ENCODE measurements around the gene PEX6. TPM values are rescaled to one million over a fixed set of nuclear protein-coding genes. Genes with fewer than 3 reads are reported as not detected.

PEX6 gene
- total RNA-seq, 1 experiment from 2014 or later: 25.9 TPM

- H2AFZ ChIP-seq: peak overlapping the region; percentile 71
- H3K4me2 ChIP-seq: peak overlapping the region; percentile 89
- peaks cover 18% of the 10 kb centered on the region for H3K4me1 ChIP-seq (replicated peaks; ENCODE audit: insufficient read depth)
- no peaks in the 10 kb centered on the region for H3K9me3 ChIP-seq (ENCODE audit: insufficient read depth, low read depth)
- no peak for DNase-seq
- H3K27ac ChIP-seq: no peak overlapping the region
- POLR2A ChIA-PET (ENCODE audit: unreplicated experiment): interaction anchor here (0.5 to 1.3 kb wide), 7 partner anchors 9 to 1230 kb away, joined by 3 to 16 read pairs (median 4); partner anchors contain the start of genes CNPY3, KLC4, MRPL2 and PPP2R5D
- no peak for TF ChIP-seq EZH2 (IDR thresholded peaks at IDR 0.05; ENCODE audit: low read depth)
- BruUV-seq (replicated peaks): no TSS peak
- no peaks in the 10 kb centered on the region for H3K27me3 ChIP-seq (ENCODE audit: insufficient read depth, low read depth)
- H3F3A ChIP-seq (ENCODE audit: insufficient read depth, low read depth): peaks cover 10% of the 10 kb centered on the region; the same call in 1 of the 2 replicates
- no peaks in the 10 kb centered on the region for H3K9me2 ChIP-seq (ENCODE audit: insufficient read depth)
- peaks cover 42% of the 10 kb centered on the region for H3K79me2 ChIP-seq (ENCODE audit: low read depth)
- H3K4me3 ChIP-seq: peak overlapping the region; percentile 67
- intact Hi-C loops (cut with micrococcal nuclease; ENCODE audit: unreplicated experiment): loop anchor here (5.0 to 10.0 kb wide), 4 partner anchors 43 to 128 kb away; partner anchors contain the start of genes CNPY3, KLC4 and MRPL2
- peaks cover 3% of the 10 kb centered on the region for H4K20me1 ChIP-seq (ENCODE audit: insufficient read depth)
- CTCF ChIA-PET: interaction anchor here (0.9 kb wide), 1 partner anchor 61 kb away, joined by 4 read pairs; no protein-coding TSS in a partner anchor
- H3K36me3 ChIP-seq (ENCODE audit: low read depth): peaks cover 6% of the 10 kb centered on the region
These were observed 35.5 kb upstream of the PEX6 start for GRCh38 chr6:43014434-43014909.

GRCh38 chr6:43013843-43014433 is 35.0 kb upstream of the PEX6 start, which contains the start of the genes KLHDC3 and MEA1:
KLHDC3 (plus strand) TSS chr6:43014249; CDS start chr6:43017193, 2,944 bp downstream.
MEA1 (minus strand) TSS chr6:43013946; CDS start chr6:43013813, 133 bp downstream.
- Histone ChIP-seq H3K36me3 (ENCODE audit: low read depth) (peaks cover 1% of the 10 kb centered on the region; the same call in 1 of the 2 replicates), H4K20me1 (ENCODE audit: insufficient read depth) (peaks cover 3% of the 10 kb centered on the region), H3K4me1 (replicated peaks; ENCODE audit: insufficient read depth) (peaks cover 18% of the 10 kb centered on the region), H3K9me3 (ENCODE audit: insufficient read depth, low read depth) (no peaks in the 10 kb centered on the region), H3K4me2 (peak within 1 kb of the TSS; percentile 97), H3F3A (ENCODE audit: insufficient read depth, low read depth) (peaks cover 5% of the 10 kb centered on the region; the same call in 1 of the 2 replicates), H3K9me2 (ENCODE audit: insufficient read depth) (no peaks in the 10 kb centered on the region), H3K27me3 (ENCODE audit: insufficient read depth, low read depth) (no peaks in the 10 kb centered on the region), H3K27ac (peak within 1 kb of the TSS; percentile 18; the same call in 1 of the 2 replicates), H3K79me2 (ENCODE audit: low read depth) (peaks cover 42% of the 10 kb centered on the region), H3K4me3 (peak within 1 kb of the TSS; percentile 67), H2AFZ (peak within 1 kb of the TSS; percentile 94)
- CTCF ChIA-PET: interaction anchor here (0.9 kb wide), 1 partner anchor 61 kb away, joined by 4 read pairs; no protein-coding TSS in a partner anchor
- POLR2A ChIA-PET (ENCODE audit: unreplicated experiment): interaction anchor here (0.5 to 1.3 kb wide), 7 partner anchors 10 to 1230 kb away, joined by 3 to 16 read pairs (median 4); partner anchors contain the start of genes CNPY3, KLC4, MRPL2 and PPP2R5D
- TF ChIP-seq CTCF (conservative IDR thresholded peaks at IDR 0.05): no peak
- no peak for TF ChIP-seq EZH2 (IDR thresholded peaks at IDR 0.05; ENCODE audit: low read depth)
- intact Hi-C loops (cut with micrococcal nuclease; ENCODE audit: unreplicated experiment): loop anchor here (5.0 to 10.0 kb wide), 4 partner anchors 43 to 128 kb away; partner anchors contain the start of genes CNPY3, KLC4 and MRPL2
- peak; percentile 99 for DNase-seq
- no TSS peak for BruUV-seq (replicated peaks)

GRCh38 chr6:43013097-43013842 is 34.3 kb upstream of the PEX6 start:
- TF ChIP-seq EZH2 (IDR thresholded peaks at IDR 0.05; ENCODE audit: low read depth) (no peak), CTCF (conservative IDR thresholded peaks at IDR 0.05) (no peak)
- Histone ChIP-seq H3K9me2 (ENCODE audit: insufficient read depth) (no peaks in the 10 kb centered on the region), H3K36me3 (ENCODE audit: low read depth) (no peaks in the 10 kb centered on the region), H3K4me1 (replicated peaks; ENCODE audit: insufficient read depth) (peaks cover 18% of the 10 kb centered on the region), H3K4me2 (peak overlapping the region; percentile 97), H4K20me1 (ENCODE audit: insufficient read depth) (peaks cover 3% of the 10 kb centered on the region), H3K79me2 (ENCODE audit: low read depth) (peaks cover 42% of the 10 kb centered on the region), H2AFZ (peak overlapping the region; percentile 94), H3K9me3 (ENCODE audit: insufficient read depth, low read depth) (no peaks in the 10 kb centered on the region), H3K27me3 (ENCODE audit: insufficient read depth, low read depth) (no peaks in the 10 kb centered on the region), H3F3A (ENCODE audit: insufficient read depth, low read depth) (no peaks in the 10 kb centered on the region; the same call in 1 of the 2 replicates), H3K4me3 (peak overlapping the region; percentile 67), H3K27ac (peak overlapping the region; percentile 18; the same call in 1 of the 2 replicates)
- ChIA-PET POLR2A (ENCODE audit: unreplicated experiment) (interaction anchor here (0.6 to 1.0 kb wide), 7 partner anchors 29 to 1229 kb away, joined by 3 to 16 read pairs (median 4); partner anchors contain the start of genes CNPY3, MRPL2 and PPP2R5D), CTCF (interaction anchor here (0.6 to 0.9 kb wide), 2 partner anchors 62 to 447 kb away, joined by 3 to 4 read pairs; no protein-coding TSS in a partner anchor)
- peak in 1 of 2 experiments; percentile 55 for DNase-seq
- TSS peak; percentile 61 for BruUV-seq (replicated peaks)
- intact Hi-C loops (cut with micrococcal nuclease; ENCODE audit: unreplicated experiment): loop anchor here (5.0 to 10.0 kb wide), 4 partner anchors 44 to 129 kb away; partner anchors contain the start of genes CNPY3, KLC4 and MRPL2

All from PC-9 (cell line).